GM21619 (cell line): ENCODE measurements around the gene FNBP1.
"Not testable (repeated sequence)": the region's sequence is repeated elsewhere in the genome, so short reads cannot be mapped to it uniquely, and the experiment has no call there.

Experiments used
- ATAC-seq: cut with Tn5 transposase; IDR thresholded peaks from one replicate; pipeline ENCODE4 v1.9.1; 2021; ENCODE audit not compliant: unreplicated experiment

The FNBP1 gene

DNA sequence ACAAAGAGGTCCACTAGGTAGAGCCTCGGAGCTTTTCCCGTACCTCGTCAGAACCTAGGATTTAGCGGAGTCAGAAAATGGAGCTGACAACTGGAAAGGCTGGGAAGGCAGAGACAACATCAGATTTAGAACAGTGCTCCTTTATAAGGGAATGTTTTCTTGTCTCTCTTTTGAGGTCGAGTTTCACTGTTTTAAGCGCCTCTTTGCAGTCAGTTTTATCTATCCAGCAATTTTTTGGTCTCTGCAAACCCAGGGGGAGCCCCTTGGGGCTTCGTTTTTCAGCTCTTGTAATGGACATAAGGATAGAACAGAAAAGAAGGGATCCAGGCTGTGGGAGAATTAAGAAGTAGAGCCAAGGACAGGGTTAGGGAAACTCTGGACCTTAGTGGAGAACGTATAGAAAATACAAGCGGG is 80.5 kb downstream of the FNBP1 start:
- no peak for ATAC-seq

- no peak for ATAC-seq
Measured at GRCh38 chr9:129958796-129959195, 84.2 kb downstream of the FNBP1 start.

DNA sequence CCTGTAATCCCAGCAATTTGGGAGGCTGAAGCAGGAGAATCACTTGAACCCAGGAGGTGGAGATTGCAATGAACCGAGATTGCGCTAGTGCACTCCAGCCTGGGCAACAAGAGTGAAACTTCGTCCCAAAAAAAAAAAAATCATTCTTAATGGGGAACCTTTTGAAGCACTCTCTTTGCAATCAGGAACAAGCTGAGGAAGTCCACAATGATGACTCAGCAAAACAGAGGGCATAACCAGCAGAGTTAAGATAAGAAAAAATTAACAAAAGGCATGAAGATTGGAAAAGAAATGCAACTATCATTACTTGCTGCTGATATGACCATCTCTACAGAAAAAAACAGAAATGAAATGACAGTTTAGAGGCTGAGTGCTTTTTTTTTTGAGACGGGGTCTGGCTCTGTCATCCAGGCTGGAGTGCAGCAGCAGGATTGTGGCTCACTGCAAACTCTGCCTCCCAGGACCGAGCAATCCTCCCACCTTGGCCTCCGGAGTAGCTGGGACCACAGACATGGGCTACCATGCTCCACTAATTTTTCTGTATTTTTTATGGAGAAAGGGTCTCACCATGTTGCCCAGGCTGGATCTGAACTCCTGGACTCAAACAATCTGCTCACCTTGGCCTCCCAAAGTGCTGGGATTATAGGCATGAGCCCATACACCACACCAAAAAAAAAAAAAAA is 88.0 kb downstream of the FNBP1 start:
- ATAC-seq, result no peak

GRCh38 chr9:129953736-129954135 is 89.3 kb downstream of the FNBP1 start:
- no peak for ATAC-seq

DNA sequence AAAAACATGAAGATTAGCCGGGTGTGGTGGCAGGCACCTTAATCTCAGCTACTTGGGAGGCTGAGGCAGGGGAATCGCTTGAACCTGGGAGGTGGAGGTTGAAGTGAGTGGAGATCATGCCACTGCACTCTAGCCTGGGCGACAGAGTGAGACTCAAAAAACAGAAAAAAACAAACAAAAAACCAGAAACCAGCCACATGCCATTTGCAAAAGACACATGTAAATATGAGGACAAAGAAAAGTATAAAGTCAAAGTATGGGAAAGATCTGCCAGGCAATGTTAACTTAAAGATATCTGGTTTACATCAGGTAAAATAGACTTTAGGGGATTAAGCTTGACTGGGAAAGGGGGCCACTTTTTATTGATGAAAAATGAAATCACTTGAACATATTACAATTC is 90.7 kb downstream of the FNBP1 start:
- no peak for ATAC-seq

DNA sequence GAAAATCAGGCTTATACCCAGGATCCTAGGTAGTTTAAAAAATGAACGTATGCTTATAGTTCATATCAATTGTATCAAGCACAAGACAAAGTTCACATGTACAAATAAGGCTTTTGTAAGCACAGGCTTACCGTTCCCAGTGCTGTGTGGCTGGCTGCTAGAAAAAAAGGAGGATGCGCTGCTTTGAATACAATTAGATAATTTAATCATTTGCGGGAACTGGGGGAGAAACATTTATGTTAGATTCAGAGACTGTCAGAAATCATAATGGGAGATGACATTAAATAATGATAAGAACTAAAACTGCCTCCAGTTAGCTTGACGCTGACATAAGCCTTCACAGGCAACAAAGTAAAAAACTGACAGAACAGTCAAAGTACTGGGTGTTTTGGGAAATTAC is 93.2 kb downstream of the FNBP1 start:
- no peak for ATAC-seq

- ATAC-seq, result not testable (repeated sequence)
Measured at GRCh38 chr9:129948626-129949025, 94.4 kb downstream of the FNBP1 start.

DNA sequence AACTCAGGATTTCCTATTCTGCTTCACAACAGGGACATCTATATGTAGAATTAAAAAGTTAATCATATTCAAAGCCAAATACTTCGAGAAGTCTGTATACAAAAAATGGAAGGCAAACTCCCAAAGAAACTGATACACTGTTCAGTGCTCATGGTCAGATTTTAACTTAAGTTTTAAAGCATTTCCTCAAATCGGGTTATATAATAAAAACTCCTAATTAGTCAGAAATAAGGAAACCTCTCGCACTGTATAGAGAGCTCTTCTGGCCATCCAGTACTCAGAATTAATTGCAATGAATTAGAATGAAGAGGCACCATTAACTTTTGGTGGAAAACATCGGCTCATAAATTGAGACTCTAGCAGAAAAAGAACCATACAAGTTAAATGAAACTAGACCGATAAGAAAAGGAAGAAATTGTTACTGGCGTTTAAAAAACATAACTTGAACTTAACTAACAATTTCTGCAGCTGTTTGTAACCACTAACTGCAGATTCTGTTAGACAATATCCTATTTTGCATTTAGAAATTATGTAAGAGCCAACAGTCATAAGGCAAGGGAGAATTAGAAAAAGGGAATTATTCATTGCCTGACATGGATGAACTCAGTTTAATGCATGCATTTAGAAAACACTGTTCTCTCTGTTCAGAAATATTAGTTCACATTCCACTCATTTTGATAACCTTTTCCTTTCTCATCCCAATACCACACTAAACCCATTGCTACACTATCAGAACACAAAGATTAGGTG is 96.6 kb downstream of the FNBP1 start:
- no peak for ATAC-seq

- ATAC-seq, result no peak
Measured at GRCh38 chr9:129945314-129945713, 97.7 kb downstream of the FNBP1 start.

DNA sequence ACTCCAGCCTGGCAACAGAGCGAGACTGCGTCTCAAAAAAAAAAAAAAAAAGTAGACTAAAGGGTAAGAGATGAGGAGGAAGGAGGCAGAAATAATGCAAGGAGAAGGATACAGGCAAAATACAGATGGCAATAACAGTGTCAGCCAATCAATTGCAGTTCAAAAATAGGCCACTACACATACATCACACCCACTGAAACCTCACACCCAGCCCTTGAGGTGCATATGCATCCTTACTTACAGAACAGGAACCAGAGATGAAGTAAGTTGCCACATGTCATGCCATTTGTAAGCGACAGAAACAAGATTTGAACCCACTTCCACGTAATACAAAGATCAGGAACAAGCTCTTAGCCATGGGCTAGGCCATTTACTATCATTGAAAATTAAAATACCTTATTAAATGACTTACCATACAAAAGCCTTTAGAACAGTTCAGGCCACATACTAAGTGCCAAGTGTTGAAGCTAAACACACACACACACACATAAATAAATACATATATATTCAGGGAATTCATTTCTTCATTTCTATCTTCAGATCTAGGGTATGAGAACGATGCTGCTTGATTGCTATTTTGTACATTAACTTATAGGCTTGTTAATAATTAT is 98.4 kb downstream of the FNBP1 start:
- no peak for ATAC-seq

GRCh38 chr9:129939431-129939830 is 103.6 kb downstream of the FNBP1 start:
- no peak for ATAC-seq

GRCh38 chr9:129938291-129938979 is 104.6 kb downstream of the FNBP1 start:
- no peak for ATAC-seq

- not testable (repeated sequence) for ATAC-seq
Measured at GRCh38 chr9:129937879-129938278, 105.1 kb downstream of the FNBP1 start.

- ATAC-seq, result no peak
Measured at GRCh38 chr9:129936222-129936621, 106.8 kb downstream of the FNBP1 start.

DNA sequence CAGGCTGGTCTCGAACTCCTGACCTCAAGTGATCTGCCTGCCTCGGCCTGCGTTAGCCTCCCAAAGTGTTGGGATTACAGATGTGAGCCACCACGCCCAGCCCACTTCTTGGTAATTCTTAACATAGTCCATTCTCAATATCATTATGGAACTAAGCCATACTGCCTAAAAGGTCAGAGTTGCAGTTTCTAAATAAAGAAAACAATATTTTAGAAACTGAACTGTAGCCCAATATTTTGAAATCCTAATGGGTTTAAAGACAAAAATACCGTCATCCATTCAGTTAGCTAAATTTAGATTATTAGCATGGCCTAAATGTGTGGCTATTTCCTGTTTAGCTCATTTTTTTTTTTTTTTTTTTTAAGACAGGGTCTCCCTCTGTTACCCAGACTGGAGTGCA is 108.2 kb downstream of the FNBP1 start:
- no peak for ATAC-seq

GRCh38 chr9:129934041-129934591 is 108.9 kb downstream of the FNBP1 start:
- ATAC-seq, result no peak

DNA sequence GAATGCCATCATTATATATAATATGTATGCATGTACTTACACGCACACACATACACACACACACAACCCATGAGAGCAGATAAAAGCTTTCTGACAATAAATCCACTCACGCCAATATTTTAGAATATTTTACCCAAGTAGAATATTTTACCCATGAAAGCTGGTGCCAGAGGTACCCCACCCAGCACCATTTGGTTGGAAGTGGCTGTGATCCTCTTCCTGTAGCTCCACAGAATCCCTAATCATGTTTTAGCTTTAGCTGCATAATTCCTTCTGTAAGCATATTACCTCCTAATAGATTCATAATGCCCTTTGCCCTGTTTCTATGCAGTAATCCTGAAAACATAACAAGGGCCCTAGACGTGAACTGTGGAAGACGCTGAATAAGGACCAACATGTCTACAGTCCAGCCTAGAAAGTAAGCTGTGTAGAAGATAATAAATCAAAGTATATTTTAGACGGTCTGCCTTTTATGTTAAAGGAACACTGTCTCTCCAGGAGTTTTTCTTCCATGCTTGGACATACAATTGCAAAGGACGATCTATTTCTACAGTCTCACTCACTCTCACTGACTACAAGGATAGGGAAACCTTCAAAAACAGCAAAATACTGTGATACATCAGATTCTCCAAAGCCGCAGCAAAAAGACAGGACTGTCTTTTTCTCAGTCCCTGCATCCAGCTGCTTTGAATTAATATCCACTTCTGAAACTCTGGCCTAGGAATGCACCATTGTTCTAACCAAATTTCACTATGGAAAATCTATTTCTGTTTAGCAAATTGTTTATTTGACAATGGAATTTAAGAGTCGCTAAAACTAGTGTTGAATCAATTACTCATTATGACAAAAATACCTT is 109.6 kb downstream of the FNBP1 start:
- ATAC-seq, result no peak

- ATAC-seq, result no peak
Measured at GRCh38 chr9:129932303-129933151, 110.5 kb downstream of the FNBP1 start.

DNA sequence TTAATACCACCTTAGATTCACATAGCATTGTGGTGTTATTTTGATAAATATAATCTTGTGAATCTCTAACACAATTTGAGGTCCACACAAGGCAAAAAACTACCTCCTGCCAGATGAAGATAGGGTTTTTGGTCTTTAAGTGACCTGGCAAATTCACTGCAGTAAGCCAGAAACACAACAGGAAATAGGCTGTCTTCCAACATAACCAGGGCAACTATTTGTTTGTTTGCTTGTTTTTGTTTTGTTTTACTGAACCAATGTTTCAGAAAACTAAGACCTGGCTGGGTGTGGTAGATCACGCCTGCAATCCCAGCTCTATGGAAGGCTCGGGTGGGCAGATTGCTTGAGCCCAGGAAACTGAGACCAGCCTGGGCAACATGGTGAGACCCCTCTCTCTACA is 112.2 kb downstream of the FNBP1 start:
- no peak for ATAC-seq
